PFSK-1 (cell line): ENCODE results near the gene IYD.

Source experiments
- FOXP2 ChIP-seq: optimal IDR thresholded peaks from 2 replicates; pipeline ENCODE3; 2011; ENCODE audit warnings: borderline replicate concordance, control low read depth, inconsistent platforms; ENCODE audit not compliant: insufficient read depth; ENCODE audit errors: extremely low read length, extremely low read depth
- POLR2AphosphoS5 ChIP-seq: IDR thresholded peaks from 2 replicates; pipeline ENCODE4 v1.6.1; 2012; ENCODE audit warnings: low read depth, mild to moderate bottlenecking, control low read depth, low read length, moderate library complexity
- TAF1 ChIP-seq: IDR thresholded peaks from 2 replicates; pipeline ENCODE4 v1.6.1; 2012; ENCODE audit warnings: low read length, control low read depth, borderline replicate concordance; ENCODE audit not compliant: insufficient read depth

GRCh38 chr6:150420926-150421325 is 52.1 kb downstream of the IYD start:
- no peak for TF ChIP-seq POLR2AphosphoS5
- TF ChIP-seq TAF1: no peak
- no peak for TF ChIP-seq FOXP2
